ENCODE data around the gene OBSL1. TPM values are rescaled to one million over a fixed set of nuclear protein-coding genes. Genes with fewer than 3 reads are reported as not detected.
A peak's percentile ranks its signal among the peaks of the same experiment; 100 is the strongest.

The OBSL1 gene
- total RNA-seq, 1 donor from 2014 or later, result 199 TPM

- intact Hi-C loops (cut with DNase I), result no loop called here
- DNase-seq (ENCODE audit: low spot score), result no peak
These were observed 14.9 kb downstream of the OBSL1 start for GRCh38 chr2:219556413-219556812.

- intact Hi-C loops (cut with DNase I), result no loop called here
These were observed 15.4 kb downstream of the OBSL1 start for GRCh38 chr2:219555956-219556355.

GRCh38 chr2:219554350-219554749 is 17.0 kb downstream of the OBSL1 start:
- intact Hi-C loops (cut with DNase I), result no loop called here
- no peak for DNase-seq (ENCODE audit: low spot score)

More at GRCh38 chr2:219555956-219556355, 15.4 kb downstream of the OBSL1 start:
- no peak for DNase-seq (ENCODE audit: low spot score)

- no peak for DNase-seq (ENCODE audit: low spot score)
- intact Hi-C loops (cut with DNase I), result no loop called here
These were observed 17.8 kb downstream of the OBSL1 start for GRCh38 chr2:219553463-219553963.

GRCh38 chr2:219553168-219553417 is 18.2 kb downstream of the OBSL1 start:
- intact Hi-C loops (cut with DNase I), result no loop called here
- no peak for DNase-seq (ENCODE audit: low spot score)

GRCh38 chr2:219552382-219553167 is 18.8 kb downstream of the OBSL1 start:
- DNase-seq (ENCODE audit: low spot score), result peak; percentile 84
- intact Hi-C loops (cut with DNase I), result no loop called here

GRCh38 chr2:219551441-219552381 is 19.6 kb downstream of the OBSL1 start:
- no peak for DNase-seq (ENCODE audit: low spot score)
- intact Hi-C loops (cut with DNase I), result no loop called here

- intact Hi-C loops (cut with DNase I), result no loop called here
- no peak for DNase-seq (ENCODE audit: low spot score)
These were observed 21.7 kb downstream of the OBSL1 start for GRCh38 chr2:219549619-219550018.

GRCh38 chr2:219548990-219549389 is 22.3 kb downstream of the OBSL1 start:
- DNase-seq (ENCODE audit: low spot score), result no peak
- intact Hi-C loops (cut with DNase I), result no loop called here

- DNase-seq (ENCODE audit: low spot score), result no peak
- intact Hi-C loops (cut with DNase I), result no loop called here
These were observed 23.7 kb downstream of the OBSL1 start for GRCh38 chr2:219547621-219548020.

GRCh38 chr2:219545943-219546352 is 25.4 kb downstream of the OBSL1 start:
- intact Hi-C loops (cut with DNase I), result no loop called here
- no peak for DNase-seq (ENCODE audit: low spot score)

GRCh38 chr2:219545295-219545942 is 25.9 kb downstream of the OBSL1 start:
- intact Hi-C loops (cut with DNase I), result no loop called here

GRCh38 chr2:219544567-219544966 is 26.8 kb downstream of the OBSL1 start:
- intact Hi-C loops (cut with DNase I), result no loop called here

More at GRCh38 chr2:219545295-219545942, 25.9 kb downstream of the OBSL1 start:
- DNase-seq (ENCODE audit: low spot score), result no peak

GRCh38 chr2:219543596-219544358 is 27.6 kb downstream of the OBSL1 start, which contains the start of the genes CHPF and TMEM198:
Gene CHPF (minus strand): TSS chr2:219543809. CDS start chr2:219543538, 271 bp downstream.
Gene TMEM198 (plus strand): TSS chr2:219544028. CDS start chr2:219544728, 700 bp downstream.
- peak; percentile 97 for DNase-seq (ENCODE audit: low spot score)
- intact Hi-C loops (cut with DNase I), result loop anchor here (1.0 to 2.0 kb wide), 3 partner anchors 53 to 145 kb away; partner anchors contain the start of gene STK11IP

More at GRCh38 chr2:219544567-219544966, 26.8 kb downstream of the OBSL1 start:
- DNase-seq (ENCODE audit: low spot score), result no peak

GRCh38 chr2:219542931-219543595 is 28.3 kb downstream of the OBSL1 start:
- intact Hi-C loops (cut with DNase I), result loop anchor here (1.0 to 2.0 kb wide), 3 partner anchors 54 to 146 kb away; partner anchors contain the start of gene STK11IP
- no peak for DNase-seq (ENCODE audit: low spot score)

GRCh38 chr2:219541611-219542180 is 29.6 kb downstream of the OBSL1 start:
- DNase-seq (ENCODE audit: low spot score), result peak; percentile 86
- intact Hi-C loops (cut with DNase I), result loop anchor here (2.0 kb wide), 2 partner anchors 55 to 147 kb away; partner anchors contain the start of gene STK11IP

- DNase-seq (ENCODE audit: low spot score), result no peak
- intact Hi-C loops (cut with DNase I), result no loop called here
These were observed 30.4 kb downstream of the OBSL1 start for GRCh38 chr2:219540784-219541504.

Data from cardiac septum (tissue), 1 donor.